HG03039 (cell line): ENCODE data around the gene LSM11.

Source experiments
- ATAC-seq: cut with Tn5 transposase; IDR thresholded peaks from one replicate; pipeline ENCODE4 v1.9.1; 2021; ENCODE audit warnings: mild to moderate bottlenecking, moderate library complexity; ENCODE audit not compliant: unreplicated experiment

Gene LSM11

DNA sequence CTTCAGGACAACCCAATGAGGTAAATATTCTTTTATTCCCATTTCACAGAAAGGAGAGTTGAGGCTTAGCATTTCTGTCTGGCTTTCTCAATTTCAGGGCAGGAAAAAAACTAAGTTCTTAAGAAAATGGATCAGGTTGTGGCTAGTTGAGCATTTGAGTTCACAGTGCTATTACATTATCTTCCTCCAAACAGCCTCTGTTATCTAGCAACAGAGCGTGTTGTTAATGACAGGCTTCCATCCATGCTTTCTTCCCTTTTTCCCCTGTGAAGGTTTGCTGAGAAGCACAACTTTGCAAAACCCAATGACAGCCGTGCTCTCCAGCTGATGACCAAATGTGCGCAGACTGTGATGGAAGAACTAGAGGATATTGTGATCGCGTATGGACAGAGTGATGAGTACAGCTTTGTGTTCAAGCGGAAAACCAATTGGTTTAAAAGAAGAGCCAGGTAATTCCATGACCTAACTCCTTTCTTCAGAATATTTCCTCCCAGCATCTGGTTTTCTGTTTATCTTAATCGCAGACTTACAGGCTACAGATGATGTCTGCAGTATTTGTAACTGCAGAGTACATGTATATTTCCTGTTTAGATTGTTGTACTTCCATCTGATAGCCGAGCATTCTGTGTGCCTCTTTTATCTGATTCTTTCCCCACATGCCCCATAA is 10.8 kb upstream of the LSM11 start:
- ATAC-seq: no peak

DNA sequence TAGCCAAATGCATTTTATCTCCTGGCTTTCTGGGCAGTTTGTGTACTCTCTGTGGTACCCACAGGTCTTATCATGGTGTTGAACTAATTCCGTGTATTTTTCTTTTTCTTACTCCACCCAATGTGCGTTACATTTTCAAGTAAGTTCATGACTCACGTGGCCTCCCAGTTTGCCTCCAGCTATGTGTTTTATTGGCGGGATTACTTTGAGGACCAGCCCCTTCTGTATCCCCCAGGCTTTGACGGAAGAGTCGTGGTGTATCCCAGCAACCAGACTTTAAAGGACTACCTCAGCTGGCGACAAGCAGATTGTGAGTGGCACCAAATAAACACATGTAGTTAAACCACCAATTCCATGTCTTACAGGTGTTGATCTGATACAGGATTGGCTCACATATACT is 9.1 kb upstream of the LSM11 start:
- ATAC-seq: no peak

DNA sequence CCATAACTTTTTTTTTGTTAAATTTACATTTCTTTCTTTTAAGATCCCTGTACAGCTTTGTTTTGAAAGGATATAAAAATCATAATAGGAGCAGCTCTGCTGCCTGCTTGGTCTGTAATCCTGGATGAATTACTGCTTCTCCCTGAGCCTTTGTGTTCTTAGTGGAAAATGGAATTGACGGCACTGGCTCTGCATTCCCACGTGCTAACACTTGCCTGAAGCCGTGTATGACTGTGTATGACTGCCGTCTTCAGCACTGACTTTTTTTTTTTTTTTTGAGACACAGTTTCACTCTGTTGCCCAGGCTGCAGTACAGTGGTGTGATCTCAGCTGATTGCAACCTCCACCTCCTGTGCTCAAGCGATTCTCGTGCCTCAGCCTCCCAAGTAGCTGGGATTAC is 7.5 kb upstream of the LSM11 start:
- ATAC-seq: no peak

DNA sequence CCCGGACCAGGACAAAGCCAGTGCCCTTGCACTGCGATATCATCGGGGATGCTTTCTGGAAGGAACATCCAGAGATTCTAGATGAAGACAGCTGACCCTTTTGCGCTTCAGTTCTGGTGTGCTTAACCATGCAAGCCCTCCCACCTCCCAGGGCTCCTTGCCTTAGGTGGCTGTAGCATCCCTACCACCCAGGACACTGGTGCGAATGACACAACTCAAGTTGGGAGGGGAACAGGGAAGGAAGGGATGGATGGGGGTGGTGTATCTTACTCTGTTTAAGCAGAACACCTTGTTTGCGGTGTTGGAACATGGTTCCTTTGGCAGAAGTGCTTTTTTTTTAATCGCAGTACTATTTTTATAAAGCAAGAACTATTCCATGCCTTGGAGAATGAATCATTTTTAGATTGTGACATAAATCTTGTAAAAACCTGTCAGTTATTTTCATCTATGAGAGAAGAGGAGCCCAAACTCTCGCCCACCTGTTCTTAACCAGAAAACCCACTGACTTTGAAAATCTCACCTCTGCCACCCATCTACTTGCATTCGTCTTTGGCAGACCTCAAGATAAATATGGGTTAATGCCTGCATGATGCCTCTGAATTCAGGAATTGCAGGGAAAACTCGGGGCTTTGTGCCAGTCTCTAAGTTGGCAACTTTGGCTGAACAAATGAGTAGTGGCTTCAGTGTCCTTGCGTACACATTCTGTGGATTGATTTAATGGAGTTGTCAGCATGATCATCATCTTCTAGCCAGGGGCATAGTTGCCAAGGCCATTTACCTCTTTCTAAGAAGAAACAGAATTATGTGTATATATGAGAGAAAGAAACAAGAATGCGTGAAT is 3.9 kb upstream of the LSM11 start:
- no peak for ATAC-seq

DNA sequence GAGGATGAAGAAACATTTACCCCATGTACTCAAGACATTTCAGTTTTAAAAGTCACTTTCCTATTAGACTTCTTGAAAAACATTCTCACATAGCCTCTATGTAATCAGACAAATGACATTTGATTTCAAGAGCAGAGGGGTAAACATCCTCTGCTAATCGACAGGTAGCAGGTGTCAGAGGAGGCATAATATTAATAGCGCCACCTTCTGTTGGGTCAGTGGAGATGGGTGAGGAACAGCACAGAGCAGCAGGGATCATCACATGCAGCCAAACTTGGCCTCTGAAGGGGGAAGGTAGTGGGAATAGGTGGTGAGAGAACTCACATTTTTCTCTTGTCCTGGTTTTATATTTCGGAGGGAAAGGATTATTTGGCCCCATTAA is 3.3 kb upstream of the LSM11 start:
- ATAC-seq: no peak

DNA sequence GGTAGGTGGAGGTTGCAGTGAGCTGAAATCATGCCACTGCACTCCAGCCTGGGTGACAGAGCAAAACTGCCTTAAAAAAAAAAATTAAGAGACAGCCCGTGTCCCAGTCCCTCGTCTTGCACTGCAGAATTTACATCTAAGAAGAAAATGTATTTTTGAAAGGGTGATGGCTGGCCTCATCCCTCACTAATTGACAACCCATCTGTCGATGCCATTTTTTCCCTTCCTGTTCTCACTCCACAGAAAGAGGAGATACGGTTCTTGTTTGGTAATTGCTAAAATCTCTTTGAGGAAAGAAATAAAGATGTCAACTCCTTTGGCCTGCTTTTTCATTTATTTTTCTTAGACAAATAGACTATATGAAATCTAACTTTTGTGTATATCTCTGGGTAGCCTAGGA is 2.4 kb upstream of the LSM11 start:
- ATAC-seq: no peak

DNA sequence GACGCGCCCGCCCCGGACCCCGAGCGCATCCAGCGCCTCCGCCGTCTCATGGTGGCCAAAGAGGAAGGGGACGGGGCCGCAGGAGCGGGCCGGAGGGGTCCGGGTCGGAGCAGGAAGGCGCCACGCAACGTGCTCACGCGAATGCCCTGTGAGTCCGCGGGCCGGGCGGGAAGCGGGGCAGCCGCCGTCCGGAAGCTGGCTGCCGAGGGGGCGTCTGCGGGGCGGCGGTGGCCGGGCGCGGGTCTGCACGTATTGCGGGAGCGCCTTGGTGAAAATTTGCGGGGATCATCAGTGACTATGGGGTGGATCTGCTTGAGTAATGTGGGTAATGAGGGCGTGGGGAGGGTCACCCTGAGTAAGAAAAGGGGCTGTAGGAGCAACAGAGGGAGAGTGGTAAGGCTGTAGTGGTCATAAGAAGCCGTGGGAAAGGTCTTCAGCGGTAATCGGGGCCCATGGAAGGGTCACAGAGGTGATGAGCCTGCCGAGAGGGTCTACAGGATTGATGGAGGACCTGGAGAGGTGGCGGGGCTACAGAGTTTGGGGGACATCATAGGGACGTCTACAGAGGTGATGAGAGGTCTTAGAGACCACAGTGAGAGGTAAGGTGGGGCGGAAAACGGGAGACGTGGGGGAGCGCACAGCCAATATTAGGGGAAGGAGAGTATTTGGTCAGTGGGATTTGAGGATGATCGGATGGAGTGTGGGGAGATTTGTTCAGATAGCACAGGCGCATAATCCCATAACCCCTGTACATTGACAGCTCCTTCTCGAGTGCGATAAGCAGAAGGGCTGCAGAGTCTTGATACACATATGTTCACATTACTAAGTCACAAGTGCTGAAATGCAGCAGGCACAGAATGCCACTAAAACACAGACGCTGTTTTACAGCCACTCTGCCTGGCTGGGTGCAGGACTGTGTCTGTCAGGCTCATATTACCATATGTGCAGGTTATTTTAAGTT is 819 bp downstream of the LSM11 start:
- peak; percentile 5 for ATAC-seq

DNA sequence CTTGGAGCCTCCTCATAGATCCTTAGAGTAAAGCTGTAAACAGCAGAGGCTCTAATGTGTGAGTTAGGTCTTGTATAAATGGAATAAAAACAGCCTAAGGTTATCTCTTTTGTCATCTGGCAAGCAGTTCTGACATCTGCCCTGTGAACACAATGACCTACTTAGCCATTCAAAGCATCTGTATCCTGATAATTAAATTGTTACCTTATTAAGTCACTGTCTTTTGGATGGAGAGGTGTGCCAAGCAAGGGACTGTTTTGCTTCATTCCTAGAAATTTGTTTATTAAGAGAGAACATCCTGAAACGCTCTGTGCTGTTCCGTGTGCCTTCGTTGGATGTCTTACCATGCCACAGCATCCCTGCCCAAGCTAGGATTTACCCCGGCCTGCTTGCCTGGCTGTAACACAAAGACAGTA is 1.5 kb downstream of the LSM11 start:
- no peak for ATAC-seq

DNA sequence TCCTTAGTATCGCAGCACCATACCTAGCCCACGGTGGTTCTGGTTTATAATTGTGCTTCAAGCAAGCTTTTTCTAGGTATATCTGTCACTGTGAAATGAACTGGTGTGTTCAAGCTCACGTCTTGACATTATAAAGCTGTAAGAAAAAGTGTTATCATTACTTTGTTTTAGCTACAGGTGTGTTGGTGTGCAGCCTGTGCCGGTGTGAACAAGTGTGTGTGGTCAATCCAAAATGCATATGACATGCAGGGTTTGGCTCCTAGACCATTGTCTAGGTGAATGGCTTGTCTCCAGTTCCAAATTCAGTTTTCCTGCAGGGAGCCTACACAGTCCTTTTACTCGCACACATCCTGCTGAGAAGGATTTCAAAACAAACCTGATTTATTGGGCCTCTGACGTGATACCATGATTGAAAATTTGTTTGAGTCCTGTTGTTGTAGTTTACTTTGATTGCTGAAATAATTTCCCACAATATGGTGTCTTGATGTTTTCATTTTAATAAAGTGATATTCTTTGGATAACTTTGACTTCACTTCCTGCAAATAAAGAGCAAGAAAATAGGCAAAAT is 3.7 kb downstream of the LSM11 start:
- ATAC-seq: no peak

DNA sequence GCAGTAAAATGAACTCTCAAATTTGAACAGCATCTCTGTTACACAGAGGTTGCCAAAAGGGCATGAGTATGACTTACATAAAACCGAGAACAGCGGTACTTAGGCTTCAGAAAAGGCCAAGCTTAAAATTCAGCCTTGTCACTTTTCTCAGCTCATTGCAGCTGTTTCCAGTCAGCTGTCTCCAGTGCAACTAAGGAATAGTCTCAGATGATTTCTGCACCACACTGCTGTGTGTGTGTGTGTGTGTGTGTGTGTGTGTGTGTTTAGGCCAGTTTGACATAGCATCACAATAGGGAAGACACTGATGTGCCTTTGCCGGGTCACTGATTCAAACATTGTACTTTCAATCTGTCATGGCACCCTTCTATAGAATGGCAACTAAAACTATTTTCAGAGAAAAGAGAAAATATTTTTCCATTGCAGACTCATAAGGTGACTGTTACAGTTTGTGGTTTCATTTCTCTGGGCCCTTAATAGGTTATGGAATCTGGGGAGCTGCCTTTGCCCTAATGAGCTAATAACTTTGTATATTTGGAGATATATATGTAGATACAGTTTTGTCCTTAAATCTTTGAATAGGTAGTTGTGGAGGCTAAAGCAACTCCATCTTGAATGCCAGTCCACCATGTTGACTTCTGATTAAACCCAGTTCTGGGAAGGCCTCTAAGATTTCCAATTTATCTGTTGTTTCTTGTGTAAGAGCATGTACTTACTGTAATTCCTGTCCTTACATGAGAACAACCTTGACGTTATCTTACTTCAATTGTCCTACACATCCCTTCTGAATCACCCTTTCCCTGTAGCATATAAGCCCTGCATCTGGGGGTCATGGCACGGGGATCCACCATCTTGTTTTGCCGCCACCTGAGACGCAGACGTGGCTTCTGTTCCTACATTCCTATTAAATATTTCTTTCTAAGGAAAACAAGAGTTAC is 4.5 kb downstream of the LSM11 start:
- no peak for ATAC-seq

DNA sequence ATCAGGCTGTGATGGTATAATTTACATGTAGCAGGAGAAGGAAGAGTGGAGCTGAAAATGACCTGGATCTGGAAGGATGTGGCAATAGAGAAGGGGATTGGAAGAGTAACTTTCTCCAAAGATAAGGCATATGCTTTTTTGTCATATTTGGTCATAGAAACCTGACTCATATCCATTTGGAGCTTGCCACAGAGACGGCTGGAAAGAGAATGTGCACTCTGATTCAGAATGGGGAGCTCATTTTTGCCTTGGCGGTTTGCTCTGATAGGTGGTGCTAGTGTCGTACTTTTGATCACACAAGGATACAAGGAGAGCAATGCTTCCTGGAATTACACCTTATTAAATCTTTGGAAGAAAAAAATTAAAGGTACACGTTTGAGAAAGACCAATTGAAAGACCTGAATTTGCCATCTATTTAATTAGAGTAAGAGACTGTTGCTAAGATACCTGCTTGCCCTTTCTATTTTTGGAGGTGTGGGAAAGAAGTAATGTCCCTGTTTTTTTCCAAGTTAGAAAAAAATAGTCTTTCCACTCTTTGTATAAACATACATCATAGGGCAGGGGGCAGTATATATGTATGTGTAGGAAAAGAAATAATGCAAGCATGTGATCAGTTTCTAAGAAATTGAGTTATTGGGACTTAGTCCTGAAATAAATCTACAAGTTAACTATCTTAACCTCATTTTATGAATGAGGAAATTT is 5.4 kb downstream of the LSM11 start:
- ATAC-seq: no peak

DNA sequence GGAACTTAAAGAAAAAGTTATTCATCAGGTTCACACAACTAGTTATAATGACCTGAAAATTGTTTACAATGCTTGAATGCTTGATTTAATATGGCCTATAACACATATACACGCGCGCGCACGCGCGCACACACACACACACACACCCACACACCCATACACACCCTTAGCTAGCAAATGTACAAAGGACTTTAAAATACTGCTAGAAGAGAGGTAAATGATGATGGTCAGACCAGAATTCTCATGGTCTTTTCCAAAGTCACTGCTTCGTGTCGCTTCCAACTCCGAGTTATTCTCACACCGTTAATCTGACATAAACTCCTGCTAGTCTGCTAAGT is 5.9 kb downstream of the LSM11 start:
- no peak for ATAC-seq

DNA sequence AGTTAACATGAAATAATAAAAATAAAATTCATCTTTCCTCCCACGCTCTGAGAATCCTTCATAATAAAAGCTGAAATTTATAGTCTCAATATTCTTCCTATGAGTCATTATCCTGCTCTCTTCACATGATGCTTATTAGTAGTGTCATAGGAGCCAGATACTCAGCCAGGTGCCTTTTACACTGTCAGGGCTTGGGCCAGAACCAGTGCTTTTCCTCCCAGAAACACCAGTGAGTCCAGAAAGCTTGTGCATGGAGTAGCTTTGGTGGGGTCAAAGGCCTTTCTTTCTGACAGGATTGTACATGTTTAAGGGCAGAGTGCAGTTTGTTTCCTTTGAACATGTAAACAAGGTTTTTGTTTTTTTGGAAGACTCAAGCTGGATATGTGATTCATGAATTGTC is 6.8 kb downstream of the LSM11 start:
- no peak for ATAC-seq

DNA sequence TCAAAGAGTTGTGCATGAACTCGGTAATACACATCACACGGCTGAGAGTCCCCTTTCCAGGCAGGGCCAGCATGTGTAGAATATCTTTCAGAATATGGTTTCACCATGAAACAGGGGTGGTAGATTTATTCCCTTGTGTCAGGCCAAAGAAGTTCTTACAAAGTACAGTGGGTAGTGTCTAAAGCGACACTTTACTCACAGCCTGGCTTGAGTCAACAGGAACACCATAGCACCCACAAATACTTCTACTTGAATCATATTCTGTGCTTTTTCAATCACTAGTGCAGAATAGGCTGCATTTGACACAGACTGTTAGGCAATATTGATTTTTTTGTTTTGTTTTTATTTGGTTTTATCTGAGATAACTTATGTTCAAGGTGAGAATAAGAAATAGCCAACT is 12.6 kb downstream of the LSM11 start:
- no peak for ATAC-seq

DNA sequence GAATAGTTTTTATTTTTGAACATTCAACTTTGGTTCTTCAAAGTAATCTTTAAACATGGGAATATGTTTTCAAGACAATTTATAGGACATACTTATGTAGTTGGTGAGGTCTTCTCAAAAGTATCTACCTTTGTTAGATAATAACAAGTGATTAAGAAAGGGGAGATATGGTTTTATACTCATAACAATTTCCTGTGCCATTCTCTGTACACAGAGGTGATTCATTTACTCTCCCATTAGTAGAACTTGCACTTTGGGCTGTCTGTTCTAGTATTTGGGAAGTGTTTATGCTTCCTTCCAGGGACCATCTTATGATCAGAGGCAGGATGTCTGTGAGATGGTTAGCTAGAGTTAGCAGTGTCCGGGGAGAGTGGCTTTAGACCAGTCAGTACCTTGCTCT is 15.2 kb downstream of the LSM11 start:
- no peak for ATAC-seq

DNA sequence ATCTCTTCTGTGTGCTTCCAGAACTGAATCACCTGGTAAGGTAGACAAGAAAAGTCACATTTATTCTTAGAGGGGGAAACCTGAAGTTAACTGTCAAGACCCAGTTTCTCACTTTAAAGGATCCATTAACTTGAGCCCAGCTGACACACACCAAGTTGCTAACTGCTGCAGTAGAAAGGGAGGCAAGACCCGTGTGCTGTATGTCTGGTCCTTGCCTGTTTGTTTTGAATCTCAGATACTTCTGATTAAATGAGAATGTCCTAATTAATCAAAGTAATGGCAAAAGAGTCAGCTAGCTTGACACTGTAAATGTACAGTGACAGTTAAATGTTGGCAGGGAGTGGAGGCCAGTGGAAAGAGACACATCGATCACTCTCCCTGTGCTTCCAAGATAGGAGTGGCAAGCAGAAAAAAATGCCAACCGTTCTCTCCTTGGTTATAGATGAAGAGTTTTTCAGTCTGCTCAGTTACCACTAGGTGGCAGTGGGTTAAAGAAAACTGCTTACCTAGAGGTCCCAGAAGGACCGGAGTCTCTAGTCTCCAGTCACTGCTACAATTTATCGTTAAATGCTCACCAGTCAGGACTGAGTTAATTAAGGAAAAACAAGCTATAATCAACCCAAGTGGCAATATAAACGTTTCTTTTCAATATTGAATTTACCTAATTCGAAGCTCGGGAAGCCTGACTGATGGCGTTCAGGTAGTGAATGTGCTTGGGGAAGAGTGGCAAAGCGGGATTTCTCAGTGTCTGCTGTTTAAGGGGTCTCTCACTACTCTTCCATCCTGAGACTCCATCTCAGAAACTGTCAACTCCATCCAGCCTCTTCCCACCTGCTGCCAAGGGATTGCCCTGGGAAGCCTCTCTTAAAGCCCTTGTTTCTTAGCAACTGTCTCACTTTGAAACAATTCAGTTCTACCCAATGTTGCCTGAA is 18.4 kb downstream of the LSM11 start:
- ATAC-seq: no peak

DNA sequence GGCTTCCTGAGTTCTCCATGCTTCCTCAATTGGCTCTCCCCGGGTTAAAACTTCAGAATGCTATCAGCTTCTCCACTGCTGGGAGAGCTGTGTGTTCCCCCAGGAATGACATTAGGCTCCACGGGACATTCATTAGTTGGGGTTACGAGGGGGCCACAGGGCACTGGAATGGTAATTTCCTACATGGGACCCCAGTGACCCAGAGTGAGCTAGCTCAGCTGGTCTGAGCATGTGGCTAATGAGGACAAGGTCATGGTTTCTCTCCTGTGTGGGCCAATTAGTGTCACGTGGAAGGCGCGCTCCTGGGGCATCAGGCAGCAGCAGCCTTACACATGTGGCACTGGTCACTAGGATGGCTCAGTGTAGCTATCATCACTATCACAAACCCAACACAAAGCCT is 21.0 kb downstream of the LSM11 start:
- ATAC-seq: no peak

DNA sequence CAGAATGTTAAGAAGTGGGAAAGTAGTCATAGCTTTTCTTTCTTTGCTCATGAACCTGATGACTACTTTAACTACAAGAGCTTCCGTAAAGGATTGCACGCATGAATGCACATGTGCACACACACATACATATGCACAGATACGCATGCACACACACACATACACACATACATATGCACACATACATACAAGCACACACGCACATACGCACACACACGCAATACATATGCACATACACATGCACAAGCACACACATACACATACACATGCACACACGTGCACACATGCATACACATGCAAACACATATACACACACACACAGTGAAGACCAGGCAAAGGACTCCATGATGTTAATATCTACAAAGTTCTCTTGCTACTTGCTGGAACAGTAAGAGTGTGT is 22.9 kb downstream of the LSM11 start:
- no peak for ATAC-seq

DNA sequence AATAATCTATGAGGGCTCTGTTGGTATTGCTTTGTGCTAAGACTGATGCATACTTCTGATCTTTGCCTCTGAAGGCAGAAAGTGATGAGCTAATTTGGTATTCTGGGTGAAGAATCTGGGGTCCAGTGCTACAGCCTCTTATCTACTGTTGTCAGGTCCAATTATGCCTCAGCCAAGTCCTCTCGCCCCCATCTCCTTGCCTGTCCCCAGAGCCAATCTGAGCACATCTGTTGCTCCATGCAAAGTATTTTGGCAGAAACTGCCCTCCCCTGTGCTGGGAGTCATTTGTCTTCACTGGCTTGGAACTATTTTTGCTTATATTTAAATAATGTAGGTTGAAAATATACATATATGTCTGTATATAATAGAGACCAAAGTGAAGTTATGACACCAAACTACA is 23.4 kb downstream of the LSM11 start:
- no peak for ATAC-seq
